CD4-positive, alpha-beta memory T cell (primary cell): ENCODE data around the gene TMEM229A. TPM values are rescaled to one million over a fixed set of nuclear protein-coding genes. Genes with fewer than 3 reads are reported as not detected.
"Not testable (repeated sequence)": the region's sequence is repeated elsewhere in the genome, so short reads cannot be mapped to it uniquely, and the experiment has no call there.

ENCODE experiments used
- CTCF ChIA-PET: fragments of 350-600 bp; sonication (Branson Sonifier 250); formaldehyde crosslinking; loops from one replicate; lab custom pipeline; 2021; ENCODE audit warnings: inconsistent platforms; ENCODE audit not compliant: partially characterized antibody; lab: Charles Lee
- POLR2A ChIA-PET: fragments of 350-600 bp; sonication (Branson Sonifier 250); formaldehyde crosslinking; loops from one replicate; lab custom pipeline; 2021; ENCODE audit not compliant: partially characterized antibody; lab: Charles Lee
- DNase-seq, 5 donors: peaks; one replicate each; pipeline versions ENCODE4 v3.0.0 to v3.0.0-alpha.2; 2020 to 2022; ENCODE audit warnings: mixed read lengths in 1 of 5
- H3K27ac ChIP-seq: one replicate; pipeline ENCODE4 v1.7.0; 2013; ENCODE audit warnings: low read depth, low read length
- H3K27me3 ChIP-seq: 2 replicates; pipeline ENCODE4 v1.7.0; 2013; ENCODE audit warnings: mild to moderate bottlenecking, low read length, moderate library complexity; ENCODE audit not compliant: insufficient read depth
- H3K36me3 ChIP-seq: 2 replicates; pipeline ENCODE4 v1.7.0; 2013; ENCODE audit warnings: mild to moderate bottlenecking, low read length, moderate library complexity; ENCODE audit not compliant: insufficient read depth
- H3K4me1 ChIP-seq: 2 replicates; pipeline ENCODE4 v1.7.0; 2013; ENCODE audit warnings: mild to moderate bottlenecking, low read length, moderate library complexity; ENCODE audit not compliant: insufficient read depth
- H3K4me3 ChIP-seq, 2 donors: one replicate each; pipeline ENCODE4 v1.7.0; 2013; ENCODE audit warnings: low read length in 2 of 2, mild to moderate bottlenecking in 1 of 2
- H3K9me3 ChIP-seq, 2 donors: one replicate each; pipeline ENCODE4 v1.7.0; 2013; ENCODE audit warnings: low read length in 2 of 2, control low read depth in 1 of 2; ENCODE audit not compliant: control insufficient read depth in 1 of 2
- H3K27ac Mint-ChIP-seq, 7 donors: one replicate each; pipeline ENCODE4 v1.8.0; 2020 to 2021; ENCODE audit warnings: mixed read lengths in 7 of 7, mild to moderate bottlenecking in 6 of 7, inconsistent platforms in 3 of 7, moderate library complexity in 3 of 7
- H3K27me3 Mint-ChIP-seq, 2 donors: one replicate each; pipeline ENCODE4 v1.8.0; 2020 to 2021; ENCODE audit warnings: mixed read lengths in 2 of 2
- H3K36me3 Mint-ChIP-seq, 2 donors: one replicate each; pipeline ENCODE4 v1.8.0; 2020 to 2021; ENCODE audit warnings: mixed read lengths in 2 of 2, inconsistent platforms in 1 of 2, mild to moderate bottlenecking in 1 of 2
- H3K4me1 Mint-ChIP-seq, 4 donors: one replicate each; pipeline ENCODE4 v1.8.0; 2020 to 2021; ENCODE audit warnings: mixed read lengths in 4 of 4, mild to moderate bottlenecking in 1 of 4
- H3K4me3 Mint-ChIP-seq, 8 donors: one replicate each; pipeline ENCODE4 v1.8.0; 2020 to 2021; ENCODE audit warnings: mixed read lengths in 8 of 8, mild to moderate bottlenecking in 7 of 8, moderate library complexity in 6 of 8, inconsistent platforms in 3 of 8
- H3K9me3 Mint-ChIP-seq, 8 donors: one replicate each; pipeline ENCODE4 v1.8.0; 2020 to 2021; ENCODE audit warnings: mixed read lengths in 8 of 8, mild to moderate bottlenecking in 5 of 8, inconsistent platforms in 3 of 8, moderate library complexity in 1 of 8
- intact Hi-C: fragments of 100-400 bp; cut with micrococcal nuclease; formaldehyde crosslinking; loops from one replicate; pipeline ENCODE4 v1.15.1; 2023
- polyA plus RNA-seq, 2 donors: library from polyadenylated mRNA; unstranded; fragments of 300-500 nt; fragmentation: Illumina TruSeq; gene quantifications; one replicate each; pipeline ENCODE4 v1.2.3, GENCODE V29; 2021
- total RNA-seq, 2 experiments: library from RNA; stranded (reverse); gene quantifications; one replicate each; pipeline ENCODE4 v1.2.3, GENCODE V29; 2021

TMEM229A gene
- total RNA-seq (not detected), polyA plus RNA-seq (not detected)

DNA sequence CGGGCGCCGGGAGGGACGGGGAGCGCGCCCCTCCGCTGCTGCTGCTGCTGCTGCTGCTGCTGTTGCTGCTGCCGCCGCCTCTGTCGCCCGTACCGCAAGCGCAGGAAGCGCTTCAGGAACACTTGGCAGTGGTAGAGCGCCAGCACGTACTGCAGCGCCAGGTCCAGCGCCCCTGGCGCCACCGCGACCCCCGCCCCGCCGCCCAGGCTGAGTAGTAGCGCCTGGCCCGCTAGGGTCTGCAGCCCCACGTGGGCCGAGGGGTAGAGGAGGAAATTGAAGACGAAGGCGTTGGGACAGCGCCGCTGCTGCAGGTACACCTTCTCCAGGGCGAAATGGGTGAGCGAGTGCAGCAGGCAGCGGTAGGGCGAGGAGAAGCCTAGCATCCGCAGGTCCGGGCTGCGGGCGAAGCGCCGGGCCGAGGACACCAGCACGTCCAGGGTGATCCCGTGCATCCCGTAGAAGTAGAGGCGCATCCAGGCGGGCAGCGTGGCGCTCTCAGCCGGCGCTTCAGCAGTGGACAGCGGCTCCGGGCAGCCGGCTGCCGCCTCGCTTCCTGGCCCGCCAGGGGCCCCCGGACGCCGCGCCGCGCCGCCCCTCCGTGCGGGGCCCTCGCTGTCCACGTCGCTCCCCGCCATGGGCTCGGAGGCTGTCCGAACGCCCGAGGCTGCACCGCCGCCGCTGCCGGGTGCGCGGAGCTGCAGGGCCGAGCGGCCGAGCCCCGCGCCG is at the start of gene TMEM229A:
Gene TMEM229A, minus strand, starts transcription at position 699 of the 726 bp plus-strand sequence. Its CDS starts 64 bp downstream, at position 635.
- H3K4me3 Mint-ChIP-seq = peak within 1 kb of the TSS in 7 of 8 donors; percentile 31 to 85 (median 71)
- H3K4me1 Mint-ChIP-seq = peaks cover 6 to 15% (median 8%) of the 10 kb centered on the region in 4 donors
- Histone ChIP-seq H3K27me3 (peaks cover 6% of the 10 kb centered on the region), H3K27ac (no peak within 1 kb of the TSS), H3K4me3 (no peak within 1 kb of the TSS), H3K4me1 (no peaks in the 10 kb centered on the region), H3K9me3 (no peaks in the 10 kb centered on the region), H3K36me3 (no peaks in the 10 kb centered on the region)
- peaks cover 0 to 12% (median 2%) of the 10 kb centered on the region in 8 donors for H3K9me3 Mint-ChIP-seq
- intact Hi-C loops = no loop called here
- no peak for DNase-seq
- H3K27ac Mint-ChIP-seq = no peak within 1 kb of the TSS
- POLR2A ChIA-PET = no interaction called here
- CTCF ChIA-PET = no interaction called here
- H3K27me3 Mint-ChIP-seq = peaks cover 37 to 38% of the 10 kb centered on the region in 2 donors
- H3K36me3 Mint-ChIP-seq = no peaks in the 10 kb centered on the region

DNA sequence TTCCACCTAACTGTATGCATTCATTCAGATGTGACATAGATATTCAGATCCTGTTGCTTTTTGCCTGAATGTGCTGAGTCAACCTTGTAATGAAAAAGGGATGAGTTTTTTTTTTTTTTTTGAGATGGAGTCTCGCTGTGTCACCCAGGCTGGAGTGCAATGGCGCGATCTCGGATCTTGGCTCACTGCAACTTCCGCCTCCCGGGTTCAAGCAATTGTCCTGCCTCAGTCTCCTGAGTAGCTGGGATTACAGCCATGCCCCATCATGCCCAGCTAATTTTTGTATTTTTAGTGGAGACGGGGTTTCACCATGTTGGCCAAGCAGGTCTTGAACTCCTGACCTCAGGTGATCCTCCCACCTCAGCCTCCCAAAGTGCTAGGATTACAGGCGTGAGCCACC is 49.4 kb upstream of the TMEM229A start:
- H3K27me3 Mint-ChIP-seq, H3K4me1 Mint-ChIP-seq, H3K36me3 Mint-ChIP-seq, H3K4me3 ChIP-seq, CTCF ChIA-PET, intact Hi-C loops, H3K36me3 ChIP-seq, H3K4me3 Mint-ChIP-seq, POLR2A ChIA-PET, DNase-seq, H3K27me3 ChIP-seq, H3K4me1 ChIP-seq, H3K27ac ChIP-seq, H3K27ac Mint-ChIP-seq, H3K9me3 ChIP-seq, H3K9me3 Mint-ChIP-seq: not testable (repeated sequence)

DNA sequence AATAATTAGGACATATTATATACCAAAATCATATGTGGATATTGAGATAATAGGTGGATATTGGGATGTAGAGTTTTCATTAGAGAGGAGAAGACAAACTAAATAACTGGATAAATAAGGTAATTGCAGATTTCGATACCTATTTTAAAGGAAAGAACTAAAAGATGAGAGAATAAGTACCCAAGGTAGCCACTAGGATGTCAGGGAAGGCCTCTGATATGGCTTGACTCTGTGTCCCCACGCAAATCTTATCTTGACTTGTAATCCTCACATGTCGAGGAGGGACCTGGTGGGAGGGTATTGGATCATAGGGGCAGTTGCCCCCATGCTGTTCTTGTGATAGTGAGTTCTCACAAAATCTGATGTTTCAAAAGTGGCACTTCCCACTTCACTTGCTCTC is 44.7 kb upstream of the TMEM229A start:
- Histone ChIP-seq H3K9me3 (no peaks in the 10 kb centered on the region), H3K27me3 (no peaks in the 10 kb centered on the region), H3K4me3 (no peak overlapping the region), H3K4me1 (no peaks in the 10 kb centered on the region), H3K36me3 (no peaks in the 10 kb centered on the region), H3K27ac (no peak overlapping the region)
- Mint-ChIP-seq H3K27ac (no peak overlapping the region), H3K4me1 (no peaks in the 10 kb centered on the region), H3K36me3 (no peaks in the 10 kb centered on the region), H3K9me3 (peaks cover 0 to 4% (median 0%) of the 10 kb centered on the region in 8 donors), H3K4me3 (no peak overlapping the region), H3K27me3 (no peaks in the 10 kb centered on the region)
- intact Hi-C loops = no loop called here
- POLR2A ChIA-PET = no interaction called here
- DNase-seq = no peak
- CTCF ChIA-PET = no interaction called here

DNA sequence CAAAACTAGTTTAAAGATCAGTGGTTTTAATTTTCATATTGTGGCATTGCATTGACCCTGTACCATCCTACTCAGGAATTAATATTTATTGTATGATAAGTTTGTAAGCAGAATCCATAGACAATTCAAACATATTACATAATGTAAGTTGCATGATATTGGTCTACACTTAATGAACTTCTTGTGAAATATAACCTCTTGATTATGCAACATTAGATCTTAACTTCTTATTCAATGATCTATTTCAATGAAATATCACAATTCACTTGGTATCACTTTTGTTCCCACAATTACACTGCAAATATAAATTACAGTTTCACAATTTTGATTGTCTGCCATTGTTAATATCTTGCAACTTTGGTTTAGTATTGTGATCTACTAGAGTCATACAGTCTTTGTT is 44.0 kb upstream of the TMEM229A start:
- Histone ChIP-seq H3K27me3 (no peaks in the 10 kb centered on the region), H3K9me3 (no peaks in the 10 kb centered on the region), H3K36me3 (no peaks in the 10 kb centered on the region), H3K4me3 (no peak overlapping the region), H3K27ac (no peak overlapping the region), H3K4me1 (no peaks in the 10 kb centered on the region)
- Mint-ChIP-seq H3K27ac (no peak overlapping the region), H3K9me3 (peaks cover 0 to 4% (median 0%) of the 10 kb centered on the region in 8 donors), H3K27me3 (peaks cover 0 to 2% of the 10 kb centered on the region in 2 donors), H3K36me3 (no peaks in the 10 kb centered on the region), H3K4me3 (no peak overlapping the region), H3K4me1 (no peaks in the 10 kb centered on the region)
- ChIA-PET CTCF (no interaction called here), POLR2A (no interaction called here)
- intact Hi-C loops = no loop called here
- no peak for DNase-seq

DNA sequence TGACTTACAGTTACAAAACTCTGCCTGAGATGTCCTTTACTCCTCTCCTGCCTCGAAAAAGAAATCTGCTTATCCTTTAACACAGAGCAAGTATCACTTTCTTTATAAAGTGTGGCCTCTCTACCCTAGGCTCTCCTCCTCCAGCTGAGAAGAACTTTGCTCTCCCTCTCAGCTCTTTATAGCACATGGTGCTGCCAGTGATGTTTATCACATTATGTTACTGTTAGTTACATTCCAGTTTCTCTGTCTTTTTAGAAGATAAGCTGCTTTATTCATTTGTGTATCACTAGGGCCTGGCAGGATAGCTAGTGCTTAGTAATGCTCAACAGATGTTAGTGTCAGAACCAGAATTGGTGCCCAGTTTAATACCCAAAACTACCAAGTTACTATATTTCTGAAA is 41.1 kb upstream of the TMEM229A start:
- H3K4me3 Mint-ChIP-seq = no peak overlapping the region
- peaks cover 0 to 4% (median 0%) of the 10 kb centered on the region in 8 donors for H3K9me3 Mint-ChIP-seq
- Histone ChIP-seq H3K4me3 (no peak overlapping the region), H3K36me3 (no peaks in the 10 kb centered on the region), H3K27me3 (no peaks in the 10 kb centered on the region), H3K4me1 (no peaks in the 10 kb centered on the region), H3K9me3 (no peaks in the 10 kb centered on the region), H3K27ac (no peak overlapping the region)
- H3K27ac Mint-ChIP-seq = no peak overlapping the region
- intact Hi-C loops = no loop called here
- CTCF ChIA-PET = no interaction called here
- H3K4me1 Mint-ChIP-seq = no peaks in the 10 kb centered on the region
- H3K36me3 Mint-ChIP-seq = no peaks in the 10 kb centered on the region
- H3K27me3 Mint-ChIP-seq = peaks cover 0 to 2% of the 10 kb centered on the region in 2 donors
- no peak for DNase-seq
- POLR2A ChIA-PET = no interaction called here

DNA sequence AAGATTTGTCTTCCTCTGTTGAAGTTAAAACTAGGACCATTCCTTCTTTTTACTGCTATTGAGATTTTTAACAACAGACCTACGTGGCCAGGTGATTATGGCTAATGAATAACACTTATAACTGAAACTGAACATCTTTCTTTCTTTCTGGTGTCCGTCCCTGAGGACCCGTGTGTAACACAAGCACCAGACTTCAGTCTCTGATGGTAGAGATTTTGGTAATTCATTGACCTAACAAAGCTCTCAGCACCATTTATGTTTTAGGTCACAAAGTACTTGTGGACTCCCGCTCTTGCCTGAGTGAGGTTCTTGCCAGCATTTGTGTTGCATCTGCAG is 40.4 kb upstream of the TMEM229A start:
- CTCF ChIA-PET = no interaction called here
- no peak for DNase-seq
- POLR2A ChIA-PET = no interaction called here
- Mint-ChIP-seq H3K4me3 (no peak overlapping the region), H3K9me3 (peaks cover 0 to 4% (median 0%) of the 10 kb centered on the region in 8 donors), H3K36me3 (no peaks in the 10 kb centered on the region), H3K27ac (no peak overlapping the region), H3K4me1 (no peaks in the 10 kb centered on the region), H3K27me3 (peaks cover 0 to 2% of the 10 kb centered on the region in 2 donors)
- intact Hi-C loops = no loop called here
- no peaks in the 10 kb centered on the region for H3K4me1 ChIP-seq
- no peaks in the 10 kb centered on the region for H3K36me3 ChIP-seq
- H3K9me3 ChIP-seq = no peaks in the 10 kb centered on the region
- no peaks in the 10 kb centered on the region for H3K27me3 ChIP-seq
- no peak overlapping the region for H3K4me3 ChIP-seq
- H3K27ac ChIP-seq = no peak overlapping the region

DNA sequence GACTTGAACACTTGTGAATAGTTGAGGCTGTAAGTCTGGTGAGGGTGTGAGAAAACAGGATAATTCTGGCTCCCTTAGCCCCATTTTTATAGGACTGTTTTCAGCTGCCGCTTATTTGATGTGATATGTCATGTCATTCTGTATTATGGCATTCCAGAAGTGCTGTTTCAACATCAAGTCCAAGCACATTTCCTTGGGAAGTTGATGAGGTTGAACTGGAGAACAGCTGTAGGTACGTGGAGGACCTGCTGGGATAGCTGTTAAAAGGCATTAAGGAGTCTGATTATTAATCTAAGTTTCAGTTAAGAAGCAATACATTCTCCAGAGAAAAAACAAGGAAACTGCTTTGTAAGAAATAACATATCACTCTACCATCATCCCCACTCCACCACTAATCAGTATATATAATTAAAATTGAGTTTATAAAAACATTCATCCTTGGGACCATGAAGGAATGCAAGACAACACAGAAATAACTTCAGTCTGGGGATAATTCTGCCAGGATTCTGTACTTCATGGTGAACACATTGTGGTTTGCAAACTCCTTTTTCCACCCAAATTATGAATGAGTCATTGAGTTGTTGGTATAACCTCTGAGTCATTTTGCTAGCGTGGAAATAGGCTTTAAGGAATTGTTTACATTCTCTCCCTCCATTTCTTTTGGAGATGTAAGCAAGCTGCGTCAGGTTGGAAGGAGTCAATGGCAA is 39.9 kb upstream of the TMEM229A start:
- H3K36me3 Mint-ChIP-seq = no peaks in the 10 kb centered on the region
- Histone ChIP-seq H3K4me3 (no peak overlapping the region), H3K27ac (no peak overlapping the region), H3K9me3 (no peaks in the 10 kb centered on the region), H3K36me3 (no peaks in the 10 kb centered on the region), H3K27me3 (no peaks in the 10 kb centered on the region), H3K4me1 (no peaks in the 10 kb centered on the region)
- H3K9me3 Mint-ChIP-seq = peaks cover 0 to 4% (median 0%) of the 10 kb centered on the region in 8 donors
- intact Hi-C loops = no loop called here
- peaks cover 0 to 2% of the 10 kb centered on the region in 2 donors for H3K27me3 Mint-ChIP-seq
- H3K4me3 Mint-ChIP-seq = no peak overlapping the region
- ChIA-PET CTCF (no interaction called here), POLR2A (no interaction called here)
- no peaks in the 10 kb centered on the region for H3K4me1 Mint-ChIP-seq
- no peak overlapping the region for H3K27ac Mint-ChIP-seq
- no peak for DNase-seq
